Smooth muscle cell of the umbilical artery (primary cell): Measurements from ENCODE around the gene PRG3. TPM values are rescaled to one million over a fixed set of nuclear protein-coding genes. Genes with fewer than 3 reads are reported as not detected.

Source experiments
- total RNA-seq: library from RNA; depleted of rRNA; stranded (reverse); fragments of >200 nt; gene quantifications from 2 replicates; pipeline ENCODE4 v1.2.3, GENCODE V29; 2014

The PRG3 gene, protein sequence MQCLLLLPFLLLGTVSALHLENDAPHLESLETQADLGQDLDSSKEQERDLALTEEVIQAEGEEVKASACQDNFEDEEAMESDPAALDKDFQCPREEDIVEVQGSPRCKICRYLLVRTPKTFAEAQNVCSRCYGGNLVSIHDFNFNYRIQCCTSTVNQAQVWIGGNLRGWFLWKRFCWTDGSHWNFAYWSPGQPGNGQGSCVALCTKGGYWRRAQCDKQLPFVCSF
- not detected in 2 replicates for total RNA-seq

DNA sequence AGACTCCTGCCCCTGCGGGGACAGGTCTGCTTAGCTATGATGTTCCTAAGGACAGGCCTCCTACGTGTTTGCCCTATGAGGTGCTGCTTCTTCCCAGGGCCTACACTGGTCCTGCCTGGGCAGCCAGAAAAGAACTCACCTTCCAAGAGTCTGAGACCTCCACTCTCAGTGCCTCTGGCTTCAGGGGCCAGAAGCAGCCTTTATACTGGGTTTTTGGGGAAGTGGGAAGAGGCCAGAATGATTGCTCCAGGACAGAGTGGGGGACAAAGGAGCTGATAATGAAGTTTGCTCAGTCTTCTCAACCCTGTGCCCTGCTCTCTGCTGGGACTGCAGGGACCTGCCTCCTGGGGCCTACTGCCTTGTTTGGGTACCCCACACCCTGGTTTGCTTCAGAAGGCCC is at the start of gene PRG3:
Gene PRG3, minus strand, starts transcription at position 176 of the 400 bp plus-strand sequence. CDS start 442 bp downstream, outside the sequence.

DNA sequence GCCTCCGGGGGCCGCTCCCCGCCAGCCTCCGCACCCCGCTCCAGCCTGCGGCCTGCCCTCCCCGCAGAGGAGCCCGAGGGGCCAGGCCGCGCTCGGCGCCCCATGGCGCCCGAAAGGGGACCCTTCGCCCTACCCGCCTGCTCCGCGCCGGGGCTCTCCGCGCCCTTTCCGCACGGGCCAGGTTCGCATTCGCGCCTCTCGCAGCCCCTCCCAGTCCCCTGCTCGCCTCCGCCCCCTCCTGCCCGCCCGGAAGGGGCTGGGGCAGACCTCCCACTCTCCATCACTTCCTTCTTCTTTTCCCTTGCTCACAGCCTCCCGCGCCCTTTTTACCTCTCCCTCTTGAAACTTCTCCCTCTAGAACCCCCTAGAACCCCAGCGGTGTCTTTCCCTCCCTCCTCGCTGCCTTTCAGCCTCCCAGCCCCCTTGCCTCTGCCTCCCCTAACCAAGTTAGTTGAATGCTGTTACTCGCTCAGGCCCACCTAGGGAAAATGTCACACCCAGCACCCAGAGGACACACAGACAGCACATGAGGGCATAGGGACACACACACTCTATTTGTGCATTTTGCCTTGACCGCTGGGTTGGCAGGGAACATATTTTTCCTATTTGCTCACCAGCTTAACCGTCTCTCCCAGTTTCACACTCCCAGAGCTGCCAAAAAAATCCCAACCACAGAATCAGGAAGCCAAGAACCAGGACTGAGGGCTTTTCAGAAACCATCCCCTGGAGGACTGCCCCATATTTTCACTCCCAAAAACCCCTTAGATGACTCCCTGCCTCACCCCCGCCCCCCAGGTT is 46.2 kb upstream of the PRG3 start, which contains the start of gene SLC43A3:
Gene SLC43A3, minus strand, starts transcription at position 193 of the 798 bp plus-strand sequence. CDS start 949 bp downstream, outside the sequence.

DNA sequence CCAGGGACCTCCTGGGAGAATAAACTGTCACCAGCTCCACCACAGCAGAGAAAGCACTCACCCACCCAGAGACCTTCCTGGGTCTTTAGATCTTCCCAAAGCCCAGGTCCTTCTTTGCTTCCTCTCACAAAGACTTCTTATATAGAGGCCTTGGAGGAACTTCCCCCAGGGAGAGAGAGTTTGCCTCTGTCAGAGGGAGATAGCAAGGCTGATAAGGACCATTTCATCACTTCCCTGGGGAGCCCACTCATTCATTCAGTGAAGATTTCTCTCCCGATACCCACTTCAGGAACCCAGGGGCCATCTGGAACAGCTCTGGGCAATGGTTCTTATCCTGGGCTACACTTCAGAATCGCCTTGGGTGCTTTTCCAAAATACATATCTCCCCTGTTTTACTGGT is 9.6 kb upstream of the PRG3 start, which contains the start of gene PRG2:
Gene PRG2, minus strand, starts transcription at position 116 of the 400 bp plus-strand sequence. CDS start 706 bp downstream, outside the sequence.

DNA sequence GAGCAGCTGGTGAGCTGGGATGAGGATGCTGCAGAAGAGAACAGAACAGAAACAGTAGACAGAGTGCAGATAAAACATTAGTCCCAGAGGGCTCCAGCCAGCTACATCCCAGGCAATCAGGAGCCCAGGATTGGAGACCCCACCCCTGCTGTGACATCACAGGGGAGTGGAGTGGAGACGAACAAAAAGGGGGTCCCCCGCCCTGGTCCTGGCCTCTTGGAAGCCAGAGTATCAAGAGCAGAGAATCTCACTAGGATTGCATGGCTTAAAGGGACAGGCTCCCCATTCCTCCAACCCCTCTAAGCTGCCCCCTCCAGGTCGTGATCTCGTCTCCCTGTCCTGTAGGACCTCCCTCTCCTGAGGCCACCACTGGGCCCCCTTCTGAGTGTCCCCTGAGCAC is 42.8 kb downstream of the PRG3 start, which contains the start of gene P2RX3:
Gene P2RX3, plus strand, starts transcription at position 211 of the 400 bp plus-strand sequence. CDS start 199 bp downstream, outside the sequence.

DNA sequence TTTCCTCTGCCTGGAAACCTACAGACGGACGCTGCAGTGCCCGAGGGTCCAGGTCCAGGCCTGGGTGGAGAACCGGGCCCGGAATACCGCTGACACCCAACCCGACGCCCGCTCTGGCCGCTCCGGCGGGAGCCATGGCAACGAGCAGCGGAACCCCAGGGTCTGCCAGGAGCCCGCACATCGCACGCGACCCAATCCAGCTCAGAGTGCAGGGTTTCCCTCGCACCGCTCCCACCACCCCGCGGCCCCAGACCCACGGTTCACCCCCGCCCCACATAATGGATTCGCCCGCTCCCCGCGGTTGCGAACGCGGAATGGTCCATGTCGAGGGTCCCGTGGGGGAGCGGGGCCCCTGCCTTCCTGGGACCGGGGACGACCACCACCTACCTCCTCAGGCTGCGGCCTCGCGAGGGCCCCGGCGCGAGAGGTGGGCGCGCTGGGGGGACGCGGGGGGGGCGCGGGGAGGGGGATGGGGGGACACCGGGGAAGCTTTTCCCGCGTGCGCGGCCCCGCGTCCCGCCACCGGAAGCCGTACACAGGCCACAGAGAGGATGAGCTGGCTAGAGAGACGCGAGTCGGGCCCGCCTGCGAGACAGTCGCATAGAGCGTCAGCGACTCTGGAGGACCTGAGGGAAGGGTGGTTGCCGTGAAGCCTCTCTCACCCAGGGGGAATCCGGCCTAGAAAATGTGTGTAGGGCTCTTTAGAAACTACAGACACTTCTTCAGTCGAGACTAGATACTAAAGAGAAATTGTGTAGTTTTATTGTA is 45.4 kb downstream of the PRG3 start, which contains the start of gene SSRP1:
Gene SSRP1, minus strand, starts transcription at position 550 of the 768 bp plus-strand sequence. CDS start 771 bp downstream, outside the sequence.

Other genes starting within 250 kb of the PRG3 start
- not detected in 2 replicates for gene LRRC55, start 199.2 kb downstream of the PRG3 start, total RNA-seq
- not detected in 2 replicates for gene APLNR, start 143.9 kb downstream of the PRG3 start, total RNA-seq
- gene TNKS1BP1, start 56.2 kb downstream of the PRG3 start, total RNA-seq, result 63.8 and 76.7 TPM in 2 replicates
- 46.3 and 85.6 TPM in 2 replicates for gene SSRP1, start 45.3 kb downstream of the PRG3 start, total RNA-seq
- gene P2RX3, start 42.8 kb downstream of the PRG3 start, total RNA-seq, result not detected in 2 replicates
- 0.09 and 0.89 TPM in 2 replicates for gene PRG2, start 9.5 kb upstream of the PRG3 start, total RNA-seq
- 38.6 and 49.6 TPM in 2 replicates for gene SLC43A3, start 46.0 kb upstream of the PRG3 start, total RNA-seq
- 0.05 TPM in 1 of 2 replicates, not detected in the other for gene RTN4RL2, start 79.4 kb upstream of the PRG3 start, total RNA-seq
- 12.5 and 17.8 TPM in 2 replicates for gene SLC43A1, start 134.6 kb upstream of the PRG3 start, total RNA-seq
- gene TIMM10, start 149.6 kb upstream of the PRG3 start, total RNA-seq, result 14.1 and 22.6 TPM in 2 replicates
- not detected in 2 replicates for gene SMTNL1, start 156.4 kb upstream of the PRG3 start, total RNA-seq
- 31.2 and 33.7 TPM in 2 replicates for gene UBE2L6, start 186.5 kb upstream of the PRG3 start, total RNA-seq
- 4.5 and 7.9 TPM in 2 replicates for gene SERPING1, start 216.5 kb upstream of the PRG3 start, total RNA-seq